HCT116 (cell line): ENCODE results near the gene SLC2A13.

Experiments used
- CTCF ChIP-seq, 3 experiments: fragments of 200-600 bp in 1 of 3; sonication (generic) in 1 of 3; IDR thresholded peaks in 2 of 3; conservative IDR thresholded peaks in 1 of 3; 2 replicates each; pipeline ENCODE4 v1.5.1; 2012 to 2017; ENCODE audit warnings: low read depth in 2 of 3, low read length in 2 of 3, antibody characterized with exemption in 1 of 3, borderline replicate concordance in 1 of 3, control low read depth in 1 of 3, mild to moderate bottlenecking in 1 of 3, mixed read lengths in 1 of 3, mixed run types in 1 of 3, moderate library complexity in 1 of 3; ENCODE audit not compliant: insufficient read depth in 1 of 3
- EZH2 ChIP-seq: fragments of 200-600 bp; sonication (generic); IDR thresholded peaks from 2 replicates; pipeline ENCODE4 v1.6.1; 2017; ENCODE audit warnings: antibody characterized with exemption, mixed run types
- EZH2phosphoT487 ChIP-seq: fragments of 200-600 bp; IDR thresholded peaks from 2 replicates; pipeline ENCODE4 v1.6.1; 2018; ENCODE audit warnings: antibody characterized with exemption, borderline replicate concordance
- JUND ChIP-seq: IDR thresholded peaks from 2 replicates; pipeline ENCODE4 v1.6.1; 2012
- POLR2A ChIP-seq: IDR thresholded peaks from 2 replicates; pipeline ENCODE4 v1.7.0; 2011; ENCODE audit warnings: borderline replicate concordance; ENCODE audit not compliant: insufficient read depth, insufficient read length; ENCODE audit errors: extremely low read depth
- POLR2AphosphoS5 ChIP-seq: IDR thresholded peaks from 2 replicates; pipeline ENCODE4 v1.6.1; 2011; ENCODE audit warnings: mild to moderate bottlenecking, low read depth, low read length, moderate library complexity
- RAD21 ChIP-seq: IDR thresholded peaks from 2 replicates; pipeline ENCODE4 v1.6.1; 2012; ENCODE audit warnings: low read depth, mild to moderate bottlenecking
- REST ChIP-seq: IDR thresholded peaks from 2 replicates; pipeline ENCODE4 v1.6.1; 2012; ENCODE audit warnings: low read depth
- YY1 ChIP-seq: IDR thresholded peaks from 2 replicates; pipeline ENCODE4 v1.6.1; 2011; ENCODE audit warnings: low read length, low read depth, moderate library complexity, mild to moderate bottlenecking; ENCODE audit not compliant: insufficient replicate concordance; ENCODE audit errors: extremely low read depth
- ZNF274 ChIP-seq: fragments of 200-500 bp; sonication (Bioruptor generic); IDR thresholded peaks from 2 replicates; pipeline ENCODE4 v1.6.1; 2014; ENCODE audit warnings: mild to moderate bottlenecking, low read depth, low read length, inconsistent platforms
- TF ChIP-seq, protein P1 (sequence below): IDR thresholded peaks from 2 replicates; pipeline ENCODE4 v1.6.1; 2012

- TF ChIP-seq POLR2AphosphoS5 = no peak
- no peak for TF ChIP-seq ZNF274
- TF ChIP-seq CTCF (IDR thresholded peaks at IDR 0.05 in 2 of 3, conservative IDR thresholded peaks at IDR 0.05 in 1 of 3; ENCODE audit: borderline replicate concordance in 1 of 3, insufficient read depth in 1 of 3, low read depth in 2 of 3, low read length in 2 of 3) = no peak
- TF ChIP-seq EZH2 = no peak
- no peak for TF ChIP-seq POLR2A
- no peak for TF ChIP-seq EZH2phosphoT487
- TF ChIP-seq YY1 = no peak
- TF ChIP-seq, protein P1, sequence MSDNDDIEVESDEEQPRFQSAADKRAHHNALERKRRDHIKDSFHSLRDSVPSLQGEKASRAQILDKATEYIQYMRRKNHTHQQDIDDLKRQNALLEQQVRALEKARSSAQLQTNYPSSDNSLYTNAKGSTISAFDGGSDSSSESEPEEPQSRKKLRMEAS = no peak
- no peak for TF ChIP-seq JUND
- no peak for TF ChIP-seq RAD21
- TF ChIP-seq REST = no peak
These were observed 116.4 kb downstream of the SLC2A13 start for GRCh38 chr12:39989501-39989900.
